ENCODE data around the gene TSHZ1.
"Not testable (repeated sequence)": the region's sequence is repeated elsewhere in the genome, so short reads cannot be mapped to it uniquely, and the experiment has no call there.

Gene TSHZ1

DNA sequence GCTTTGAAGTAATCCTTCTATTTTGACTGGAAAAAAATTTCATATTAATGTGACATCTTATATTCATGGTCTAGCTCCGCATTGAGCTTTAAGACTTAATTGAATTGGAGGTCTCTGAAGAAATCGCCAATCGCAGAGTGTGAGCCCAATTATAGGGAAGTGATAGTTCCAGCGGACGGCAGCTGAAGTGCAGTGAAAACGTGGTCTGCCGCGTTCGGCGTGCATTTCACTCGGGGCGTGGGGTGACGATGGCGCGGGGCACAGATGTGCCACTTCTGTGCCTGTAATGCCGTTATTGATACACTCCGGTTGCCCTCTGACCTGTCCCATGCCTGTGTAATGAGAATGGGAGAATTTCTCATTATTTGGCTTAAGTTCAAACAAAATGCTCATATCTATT is 106.7 kb downstream of the TSHZ1 start:
- DNase-seq: no peak

DNA sequence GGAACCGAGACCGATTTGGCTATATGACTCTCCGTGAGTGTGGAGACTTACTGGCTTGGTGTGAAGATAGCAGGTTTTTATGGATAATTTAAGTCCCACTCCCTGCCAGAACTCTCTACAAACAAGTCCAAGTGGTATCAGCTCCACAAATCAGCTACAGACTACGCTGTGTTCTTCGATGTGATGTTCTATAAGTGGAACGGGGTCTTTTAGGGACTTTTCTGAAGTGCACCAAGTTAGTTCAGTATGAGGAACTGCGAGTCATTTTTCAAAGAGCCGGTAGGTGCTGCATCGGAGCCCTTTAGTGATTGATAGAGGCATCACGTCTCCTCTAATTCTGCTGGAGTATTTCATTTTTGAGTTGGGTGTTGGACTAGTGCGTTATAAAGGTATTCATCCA is 107.1 kb downstream of the TSHZ1 start:
- no peak for DNase-seq

GRCh38 chr18:75319905-75320304 is 109.3 kb downstream of the TSHZ1 start:
- no peak for DNase-seq

GRCh38 chr18:75320506-75320905 is 109.9 kb downstream of the TSHZ1 start:
- no peak for DNase-seq

DNA sequence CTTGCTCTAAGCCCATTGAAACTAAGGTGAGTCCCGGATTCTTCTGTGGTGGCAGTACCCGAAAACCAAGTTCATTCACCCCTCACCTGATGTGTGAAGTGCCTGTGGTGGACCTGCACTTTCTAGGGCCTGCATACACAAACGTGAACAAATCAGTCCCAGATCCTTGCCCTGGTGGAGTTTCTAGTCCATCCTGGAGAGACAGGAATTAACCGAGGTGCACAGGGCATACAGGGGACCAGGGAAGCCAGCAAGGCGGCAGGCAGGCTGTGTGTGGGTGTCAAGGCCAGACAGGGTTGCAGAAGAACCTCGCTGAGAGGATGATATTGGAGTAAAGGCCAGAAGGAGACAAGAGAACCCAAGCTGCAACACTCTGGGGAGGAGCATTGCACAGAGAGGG is 110.8 kb downstream of the TSHZ1 start:
- no peak for DNase-seq

DNA sequence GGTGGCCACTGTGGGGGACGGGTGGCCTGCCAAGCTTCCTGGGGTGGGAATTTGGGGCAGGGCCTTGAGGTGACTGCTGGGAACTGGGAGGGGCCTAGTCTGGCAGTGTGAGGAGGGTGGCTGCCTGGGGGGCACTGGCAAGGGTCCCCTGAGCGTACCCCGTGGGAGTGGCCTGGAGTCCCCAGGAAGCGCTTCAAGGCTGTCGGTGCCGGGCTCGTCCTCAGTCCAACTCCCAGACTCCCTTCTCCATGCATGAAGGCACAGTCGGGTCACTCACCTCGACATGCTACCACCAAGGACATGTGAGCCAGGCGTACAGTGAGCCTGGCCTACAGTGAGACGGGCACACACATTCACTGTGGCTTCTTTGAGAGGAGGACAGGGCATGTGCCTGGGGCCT is 111.6 kb downstream of the TSHZ1 start:
- no peak for DNase-seq

DNA sequence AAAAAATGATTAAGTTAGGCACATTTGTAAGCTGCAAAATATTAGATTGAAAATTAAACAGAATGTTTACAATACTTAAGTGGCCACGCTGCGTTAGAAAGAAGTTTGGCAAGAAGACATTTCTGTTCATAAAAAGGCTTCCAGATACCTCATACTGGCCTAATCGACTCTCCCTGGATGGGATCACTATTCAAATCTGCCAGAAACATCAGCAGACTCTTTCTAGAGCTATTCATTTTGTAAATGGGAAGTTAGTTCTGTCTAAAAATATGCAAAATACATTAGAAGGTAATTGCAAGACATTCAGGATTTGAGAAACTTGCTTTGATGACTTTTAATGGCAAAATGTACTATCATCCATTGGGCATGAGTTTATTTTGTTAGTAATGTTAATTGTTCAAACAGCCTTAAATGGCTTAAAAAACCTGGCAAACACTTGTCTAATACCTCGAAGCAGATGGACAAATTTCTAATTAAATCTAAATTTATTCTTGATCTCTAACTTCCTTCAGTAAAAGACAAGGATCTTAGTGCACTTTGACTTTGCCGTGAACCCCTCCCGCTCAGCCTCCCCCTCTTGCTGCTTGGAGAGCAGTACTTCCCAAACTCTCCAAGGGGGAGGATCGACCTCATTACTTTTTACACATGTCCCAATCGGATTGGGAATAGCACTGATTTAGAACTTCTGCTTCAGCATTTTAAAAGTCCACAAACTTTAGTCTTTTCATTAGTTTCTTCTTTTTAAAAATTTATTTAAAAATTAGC is 113.4 kb downstream of the TSHZ1 start:
- no peak for DNase-seq

DNA sequence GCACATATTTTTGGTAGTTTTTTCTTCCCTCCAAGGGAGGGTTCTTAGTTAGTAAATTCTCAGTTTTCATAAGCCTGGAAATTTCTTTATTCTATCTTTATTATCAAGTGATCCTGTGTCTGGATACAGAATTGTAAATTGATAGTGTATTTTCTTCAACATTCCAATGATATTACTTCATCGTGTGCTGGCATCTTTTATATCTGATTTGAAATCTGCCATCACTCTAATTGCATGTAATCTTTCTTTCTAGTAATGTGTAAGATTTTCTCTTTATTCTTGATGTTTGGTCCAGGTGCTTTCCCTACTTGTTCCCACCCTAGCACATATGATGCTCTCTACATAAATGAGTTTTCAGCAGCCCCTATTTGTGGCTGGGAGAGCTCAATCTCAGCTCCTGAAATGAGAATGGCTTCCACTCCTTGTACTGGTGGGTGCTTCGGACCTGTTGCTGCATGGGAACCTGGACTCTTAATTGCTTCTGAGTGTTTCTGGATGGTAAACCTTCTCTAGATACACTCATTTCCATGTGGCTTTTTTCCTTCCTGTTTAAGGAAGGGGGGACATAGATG is 114.2 kb downstream of the TSHZ1 start:
- DNase-seq: no peak

- DNase-seq: not testable (repeated sequence)
Measured at GRCh38 chr18:75329753-75330152, 119.2 kb downstream of the TSHZ1 start.

DNA sequence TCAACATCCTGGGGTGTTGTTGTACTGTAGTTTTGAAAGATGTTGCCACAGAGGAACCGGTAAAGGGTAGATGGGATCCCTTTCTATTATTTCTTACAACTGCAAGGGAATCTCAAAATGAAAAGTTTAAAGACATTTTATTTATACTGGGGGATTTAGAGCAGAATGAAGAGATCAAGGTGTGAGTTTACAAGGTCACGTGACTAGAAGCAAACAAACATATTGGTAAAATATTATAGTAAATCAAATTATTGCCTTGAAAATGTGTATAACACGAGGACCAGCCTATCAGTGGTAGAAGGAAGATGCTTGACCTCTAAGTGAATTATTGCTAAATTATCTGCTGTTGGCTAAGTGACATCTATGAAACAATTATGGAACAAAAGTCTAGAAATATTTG is 119.7 kb downstream of the TSHZ1 start:
- no peak for DNase-seq

DNA sequence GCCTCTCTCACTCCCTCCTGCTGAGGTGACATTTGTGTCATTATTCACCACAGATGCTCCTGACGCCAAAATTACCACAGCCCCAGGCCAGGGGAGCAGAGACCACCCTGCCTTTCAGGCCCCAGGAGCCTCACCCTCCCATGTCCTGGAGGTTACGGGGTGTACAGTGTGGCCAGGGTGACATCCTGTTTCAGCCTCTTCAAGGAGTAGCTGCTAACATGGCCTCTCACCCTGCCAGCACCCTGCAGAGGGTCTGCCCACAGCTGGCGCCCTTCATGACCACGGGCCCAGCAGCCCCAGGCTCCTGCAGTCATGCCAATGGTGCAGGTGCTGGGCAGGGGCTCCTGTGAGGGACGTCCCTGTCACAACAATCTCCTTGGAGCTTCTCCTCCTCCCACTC is 124.3 kb downstream of the TSHZ1 start:
- DNase-seq: no peak

- no peak for DNase-seq
Measured at GRCh38 chr18:75335511-75335910, 124.9 kb downstream of the TSHZ1 start.

DNA sequence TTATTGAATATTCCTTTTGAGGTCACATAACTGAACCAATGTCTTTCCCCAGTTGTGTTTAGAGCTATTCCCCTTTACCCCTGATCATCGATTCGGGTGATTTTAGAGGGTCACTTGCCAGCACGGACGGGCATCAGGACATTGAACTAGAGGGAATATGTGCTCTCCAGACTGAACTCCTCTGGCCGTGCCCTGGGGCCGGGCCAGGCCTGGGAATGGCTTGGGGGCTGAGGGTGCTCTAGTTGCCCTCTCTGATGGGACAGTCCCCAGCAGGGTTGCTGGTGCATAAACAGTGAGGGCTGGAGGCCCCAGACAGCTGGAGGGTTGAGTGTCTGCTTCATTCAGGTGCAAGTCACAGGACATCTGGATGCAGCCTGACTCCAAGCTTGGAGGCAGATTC is 126.2 kb downstream of the TSHZ1 start:
- DNase-seq: no peak

DNA sequence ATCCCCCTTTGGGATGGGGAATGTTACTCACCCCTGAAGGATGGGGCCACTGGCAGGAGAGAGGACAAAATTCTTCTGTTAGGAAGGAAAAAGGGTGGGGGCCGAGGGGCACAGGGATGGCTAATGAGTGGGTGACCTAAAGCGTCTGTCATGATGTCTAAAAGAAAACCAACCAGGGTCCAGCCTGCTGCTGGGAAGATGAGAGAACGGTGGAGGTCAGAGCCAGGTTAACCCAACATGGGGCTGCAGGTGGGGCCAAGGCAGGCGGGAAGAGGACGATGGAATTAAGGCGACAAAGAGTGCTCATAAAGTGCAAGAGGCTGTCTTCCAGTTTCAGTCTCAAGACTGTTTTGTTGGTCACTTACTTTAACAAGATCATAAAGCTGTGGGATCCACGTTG is 126.8 kb downstream of the TSHZ1 start:
- no peak for DNase-seq

DNA sequence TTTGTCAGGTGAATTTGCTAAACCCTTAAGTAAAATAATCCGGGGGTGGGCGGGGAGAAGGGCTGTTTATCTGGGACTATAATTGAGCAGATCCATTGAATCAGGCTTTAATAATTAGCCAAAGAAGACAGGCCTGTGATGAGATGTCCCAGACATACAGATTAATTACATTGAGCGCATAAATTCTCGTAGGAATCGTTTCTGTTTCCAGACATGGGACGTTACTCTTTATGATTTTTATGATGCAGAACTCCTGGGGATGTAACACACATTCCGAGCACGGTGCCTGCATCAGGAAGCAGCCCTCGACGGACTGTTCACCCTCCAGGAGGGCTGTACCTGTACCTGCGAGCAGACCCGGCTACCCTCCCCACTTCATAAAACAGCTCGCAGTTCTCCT is 128.0 kb downstream of the TSHZ1 start:
- no peak for DNase-seq

Measured in fibroblast of upper back skin (primary cell).